SK-N-SH (cell line): ENCODE measurements around the gene FOXB1. TPM values are rescaled to one million over a fixed set of nuclear protein-coding genes. Genes with fewer than 3 reads are reported as not detected.

Source experiments
- CTCF ChIA-PET: fragments of 300-600, 350-600 bp; formaldehyde crosslinking; extraction: SDS; loops from one replicate; lab custom pipeline; 2021; lab: Yijun Ruan, JAX
- POLR2A ChIA-PET: fragments of 350-600 bp; sonication (Branson Sonifier 250); formaldehyde crosslinking; extraction: SDS; loops from one replicate; lab custom pipeline; 2020; ENCODE audit warnings: antibody characterized with exemption, inconsistent platforms; lab: Yijun Ruan, JAX
- DNase-seq: peaks from one replicate; pipeline ENCODE4 v3.0.0; 2012
- H2AFZ ChIP-seq: fragments of 200-600 bp; sonication (generic); 2 replicates; pipeline ENCODE4 v1.8.1; 2016; ENCODE audit warnings: antibody characterized with exemption, mild to moderate bottlenecking, low read depth
- H3F3A ChIP-seq: fragments of 200-600 bp; sonication (generic); replicated peaks from 2 replicates; pipeline ENCODE3; 2016; ENCODE audit warnings: antibody characterized with exemption, mild to moderate bottlenecking; ENCODE audit not compliant: insufficient read depth
- H3K27ac ChIP-seq, 2 experiments: fragments of 200-500 bp in 1 of 2; fragments of 200-600 bp in 1 of 2; sonication (Bioruptor generic) in 1 of 2; sonication (generic), shearing (Covaris generic) in 1 of 2; 2 replicates each; pipeline versions ENCODE4 v1.5.1 to v1.6.1; 2014 to 2016; ENCODE audit warnings: low read depth in 2 of 2, inconsistent platforms in 1 of 2, low read length in 1 of 2, mild to moderate bottlenecking in 1 of 2, mixed read lengths in 1 of 2
- H3K27me3 ChIP-seq: fragments of 200-600 bp; sonication (generic), shearing (Covaris generic); 2 replicates; pipeline ENCODE4 v1.6.1; 2016; ENCODE audit warnings: mixed run types; ENCODE audit not compliant: insufficient read depth
- H3K36me3 ChIP-seq, 2 experiments: fragments of 200-500 bp in 1 of 2; fragments of 200-600 bp in 1 of 2; sonication (Bioruptor generic) in 1 of 2; sonication (generic) in 1 of 2; replicated peaks in 1 of 2; 2 replicates each; pipeline versions ENCODE3 to v1.5.1; 2014 to 2016; ENCODE audit warnings: low read length in 1 of 2, mild to moderate bottlenecking in 1 of 2; ENCODE audit not compliant: insufficient read depth in 2 of 2, control insufficient read depth in 1 of 2
- H3K4me1 ChIP-seq, 2 experiments: fragments of 200-500 bp in 1 of 2; fragments of 200-600 bp in 1 of 2; sonication (Bioruptor generic) in 1 of 2; sonication (generic), shearing (Covaris generic) in 1 of 2; 2 replicates each; pipeline versions ENCODE4 v1.5.1 to v1.6.1; 2014 to 2016; ENCODE audit warnings: low read depth in 1 of 2, low read length in 1 of 2, mixed run types in 1 of 2; ENCODE audit not compliant: insufficient read depth in 2 of 2, control insufficient read depth in 1 of 2
- H3K4me2 ChIP-seq: fragments of 200-600 bp; sonication (generic), shearing (Covaris generic); 2 replicates; pipeline ENCODE4 v1.6.1; 2017; ENCODE audit warnings: mixed run types
- H3K4me3 ChIP-seq, 2 experiments: fragments of 200-500 bp in 1 of 2; fragments of 200-600 bp in 1 of 2; sonication (Bioruptor generic) in 1 of 2; sonication (generic), shearing (Covaris generic) in 1 of 2; 2 replicates each; pipeline versions ENCODE4 v1.5.1 to v1.8.1; 2014 to 2016; ENCODE audit warnings: low read depth in 2 of 2, inconsistent platforms in 1 of 2, low read length in 1 of 2, mild to moderate bottlenecking in 1 of 2, mixed read lengths in 1 of 2, moderate library complexity in 1 of 2
- H3K79me2 ChIP-seq: fragments of 200-600 bp; sonication (generic); 2 replicates; pipeline ENCODE4 v1.8.1; 2017; ENCODE audit warnings: mild to moderate bottlenecking; ENCODE audit not compliant: insufficient read depth
- H3K9ac ChIP-seq: fragments of 200-600 bp; sonication (generic); 2 replicates; pipeline ENCODE4 v1.6.1; 2017; ENCODE audit warnings: mixed run types
- H3K9me2 ChIP-seq: fragments of 200-600 bp; sonication (generic); 2 replicates; pipeline ENCODE4 v1.6.1; 2017; ENCODE audit warnings: mixed run types
- H3K9me3 ChIP-seq: fragments of 200-600 bp; sonication (generic); 2 replicates; pipeline ENCODE4 v1.6.1; 2017; ENCODE audit warnings: mixed run types, mild to moderate bottlenecking, moderate library complexity
- H4K20me1 ChIP-seq: fragments of 200-600 bp; sonication (generic); 2 replicates; pipeline ENCODE4 v1.6.1; 2017; ENCODE audit warnings: mild to moderate bottlenecking, mixed run types; ENCODE audit not compliant: insufficient read depth
- CHD2 ChIP-seq: fragments of 150-350 bp; IDR thresholded peaks from 2 replicates; pipeline ENCODE4 v1.6.1; 2018; ENCODE audit warnings: low read length; ENCODE audit not compliant: partially characterized antibody
- CTCF ChIP-seq: fragments of 200-600 bp; sonication (generic); IDR thresholded peaks from 2 replicates; pipeline ENCODE4 v1.6.1; 2017; ENCODE audit warnings: antibody characterized with exemption, mild to moderate bottlenecking, moderate library complexity
- EZH2phosphoT487 ChIP-seq: fragments of 200-600 bp; sonication (generic); IDR thresholded peaks from 2 replicates; pipeline ENCODE4 v1.6.1; 2017; ENCODE audit warnings: low read depth, mixed run types, mild to moderate bottlenecking, antibody characterized with exemption, moderate library complexity, borderline replicate concordance
- GABPA ChIP-seq: IDR thresholded peaks from 2 replicates; pipeline ENCODE4 v1.4.0; 2012; ENCODE audit warnings: low read depth, mild to moderate bottlenecking
- IRF3 ChIP-seq: fragments of 150-350 bp; IDR thresholded peaks from 2 replicates; pipeline ENCODE4 v1.6.1; 2016; ENCODE audit warnings: mild to moderate bottlenecking, low read depth, low read length
- MAX ChIP-seq: IDR thresholded peaks from 2 replicates; pipeline ENCODE4 v1.4.0; 2012; ENCODE audit warnings: low read depth
- MEF2A ChIP-seq: IDR thresholded peaks from 2 replicates; pipeline ENCODE4 v1.4.0; 2012; ENCODE audit warnings: low read depth, borderline replicate concordance
- NRF1 ChIP-seq: IDR thresholded peaks from 2 replicates; pipeline ENCODE4 v1.6.1; 2012; ENCODE audit warnings: low read depth, mild to moderate bottlenecking, low read length
- RAD21 ChIP-seq: IDR thresholded peaks from 2 replicates; pipeline ENCODE4 v1.6.1; 2012; ENCODE audit warnings: mild to moderate bottlenecking, low read length
- SIN3A ChIP-seq: IDR thresholded peaks from 2 replicates; pipeline ENCODE4 v1.6.1; 2012; ENCODE audit warnings: low read depth, mild to moderate bottlenecking, low read length, moderate library complexity, borderline replicate concordance
- SMC3 ChIP-seq: IDR thresholded peaks from 2 replicates; pipeline ENCODE4 v1.6.1; 2012; ENCODE audit warnings: low read depth, low read length, improper control_type of control experiment
- TEAD4 ChIP-seq: IDR thresholded peaks from 2 replicates; pipeline ENCODE4 v1.4.0; 2012; ENCODE audit warnings: mild to moderate bottlenecking, borderline replicate concordance; ENCODE audit not compliant: insufficient read depth
- WGBS: methylation state at CpG from one replicate; pipeline ENCODE4 v1.1.6; 2017; ENCODE audit warnings: low lambda C conversion rate; 5-methylcytosine and 5-hydroxymethylcytosine counted together
- polyA plus RNA-seq, 3 experiments: library from polyadenylated mRNA; depleted of rRNA; stranded (reverse); fragments of >200 nt; gene quantifications; 2 replicates each; pipeline ENCODE4 v1.2.3, GENCODE V29; 2012

Gene FOXB1
- polyA plus RNA-seq, 1 of the 3 experiments (the other 2 are of a cell fraction), result not detected

- H3K9me3 ChIP-seq, result no peaks in the 10 kb centered on the region
Observed at GRCh38 chr15:60009124-60009960, 5.2 kb downstream of the FOXB1 start.

More at GRCh38 chr15:60009124-60009960, 5.2 kb downstream of the FOXB1 start:
- Histone ChIP-seq H3K27me3 (peaks cover 74% of the 10 kb centered on the region), H3K4me1 (no peaks in the 10 kb centered on the region; a peak in 1 of 4 replicates), H3K9me2 (no peaks in the 10 kb centered on the region), H3F3A (no peaks in the 10 kb centered on the region), H3K9ac (no peak overlapping the region), H3K36me3 (no peaks in the 10 kb centered on the region), H3K27ac (no peak overlapping the region), H3K79me2 (no peaks in the 10 kb centered on the region), H2AFZ (no peak overlapping the region), H4K20me1 (no peaks in the 10 kb centered on the region), H3K4me2 (no peak overlapping the region), H3K4me3 (no peak overlapping the region)
- ChIA-PET CTCF (interaction anchor here (1.2 kb wide), 1 partner anchor 25 kb away, joined by 4 read pairs; no protein-coding TSS in a partner anchor), POLR2A (no interaction called here)
- no peak for DNase-seq
- 4% methylated on average over 6 of the region's 6 CpGs for WGBS
- TF ChIP-seq SMC3 (no peak), NRF1 (no peak), TEAD4 (no peak), EZH2phosphoT487 (no peak), GABPA (no peak), RAD21 (no peak), CHD2 (no peak), IRF3 (no peak), CTCF (no peak), MAX (no peak), SIN3A (no peak), MEF2A (no peak)
